Endodermal cell (in vitro differentiated cells): ENCODE data around the gene B4GALT5. TPM values are rescaled to one million over a fixed set of nuclear protein-coding genes. Genes with fewer than 3 reads are reported as not detected.

Source experiments
- DNase-seq: peaks from one replicate; pipeline ENCODE4 v3.0.0-alpha.2; 2017
- H3K27ac ChIP-seq: 2 replicates; pipeline ENCODE4 v1.5.1; 2013; ENCODE audit warnings: mild to moderate bottlenecking, low read depth, low read length, moderate library complexity
- H3K27me3 ChIP-seq: 2 replicates; pipeline ENCODE4 v1.6.1; 2013; ENCODE audit warnings: mild to moderate bottlenecking, low read length, moderate library complexity; ENCODE audit not compliant: insufficient read depth, control insufficient read depth, poor library complexity, severe bottlenecking
- H3K36me3 ChIP-seq: 2 replicates; pipeline ENCODE4 v1.7.0; 2013; ENCODE audit warnings: mild to moderate bottlenecking, low read length, moderate library complexity; ENCODE audit not compliant: control insufficient read depth, insufficient read depth
- H3K4me1 ChIP-seq: one replicate; pipeline ENCODE4 v1.7.0; 2013; ENCODE audit warnings: low read length; ENCODE audit not compliant: control insufficient read depth, insufficient read depth
- H3K4me3 ChIP-seq: 2 replicates; pipeline ENCODE4 v1.5.1; 2013; ENCODE audit warnings: mild to moderate bottlenecking, low read length, moderate library complexity
- H3K9ac ChIP-seq: 2 replicates; pipeline ENCODE4 v1.6.1; 2013; ENCODE audit warnings: mild to moderate bottlenecking, low read length, moderate library complexity; ENCODE audit not compliant: poor library complexity, severe bottlenecking; ENCODE audit errors: extremely low read depth
- H3K9me3 ChIP-seq: 2 replicates; pipeline ENCODE4 v1.6.1; 2013; ENCODE audit warnings: mild to moderate bottlenecking, low read length, moderate library complexity; ENCODE audit not compliant: control insufficient read depth
- H3K27ac Mint-ChIP-seq: 2 replicates; pipeline ENCODE4 v1.8.0; 2020; ENCODE audit warnings: mixed read lengths
- H3K27me3 Mint-ChIP-seq: 2 replicates; pipeline ENCODE4 v1.8.0; 2021; ENCODE audit warnings: mild to moderate bottlenecking, mixed read lengths; ENCODE audit not compliant: insufficient read depth
- H3K36me3 Mint-ChIP-seq: 2 replicates; pipeline ENCODE4 v1.8.0; 2020; ENCODE audit warnings: low read depth, mixed read lengths
- H3K4me1 Mint-ChIP-seq: 2 replicates; pipeline ENCODE4 v1.8.0; 2020; ENCODE audit warnings: mixed read lengths
- H3K4me3 Mint-ChIP-seq: 2 replicates; pipeline ENCODE4 v1.8.0; 2020; ENCODE audit warnings: mild to moderate bottlenecking, moderate library complexity, mixed read lengths
- H3K9me3 Mint-ChIP-seq: 2 replicates; pipeline ENCODE4 v1.8.0; 2020; ENCODE audit warnings: mild to moderate bottlenecking, mixed read lengths
- CTCF ChIP-seq: fragments of 200-600 bp; sonication (generic); conservative IDR thresholded peaks from 2 replicates; pipeline ENCODE4 v1.5.0; 2021; ENCODE audit warnings: antibody characterized with exemption, mild to moderate bottlenecking
- WGBS, 2 experiments: methylation state at CpG; one replicate each; pipeline versions ENCODE4 v1.1.5 to v1.1.7; 2013; ENCODE audit warnings: missing lambda C conversion rate in 2 of 2, mixed read lengths in 1 of 2; ENCODE audit not compliant: insufficient coverage in 1 of 2, insufficient read length in 1 of 2; 5-methylcytosine and 5-hydroxymethylcytosine counted together
- total RNA-seq, 2 donors: library from RNA; stranded (reverse); fragmentation: NEBNext Ultra II Directional in 1 of 2; extraction: Animal tissue kit (Norgen Biotek cat#: 25700) in 1 of 2; gene quantifications; 2 replicates in 1 of 2; 3 replicates in 1 of 2; pipeline ENCODE4 v1.2.1, GENCODE V29; 2021

Gene B4GALT5
- total RNA-seq, 2 donors from 2014 or later = 57.0 to 58.8 TPM

GRCh38 chr20:49699200-49699992, 14.3 kb downstream of the B4GALT5 start:
- Mint-ChIP-seq H3K4me1 (peaks cover 38% of the 10 kb centered on the region), H3K27me3 (no peaks in the 10 kb centered on the region), H3K27ac (peak overlapping the region; percentile 31), H3K4me3 (no peak overlapping the region), H3K9me3 (no peaks in the 10 kb centered on the region), H3K36me3 (peaks cover 3% of the 10 kb centered on the region)
- H3K27me3 ChIP-seq = no peaks in the 10 kb centered on the region
- H3K4me3 ChIP-seq = no peak overlapping the region
- whole genome bisulfite sequencing, 2 experiments = 66 to 82% methylated on average over 2 to 6 of the region's 6 CpGs
- TF ChIP-seq CTCF = no peak
- no peaks in the 10 kb centered on the region for H3K9me3 ChIP-seq
- H3K27ac ChIP-seq = no peak overlapping the region
- DNase-seq = no peak
- H3K9ac ChIP-seq = no peak overlapping the region
- no peaks in the 10 kb centered on the region for H3K4me1 ChIP-seq
- no peaks in the 10 kb centered on the region for H3K36me3 ChIP-seq

- no peaks in the 10 kb centered on the region for H3K4me1 ChIP-seq
- TF ChIP-seq CTCF = no peak
- H3K27ac ChIP-seq = no peak overlapping the region
- H3K9me3 Mint-ChIP-seq = no peaks in the 10 kb centered on the region
- peaks cover 3% of the 10 kb centered on the region for H3K36me3 Mint-ChIP-seq
- H3K4me1 Mint-ChIP-seq = peaks cover 48% of the 10 kb centered on the region
- no peaks in the 10 kb centered on the region for H3K9me3 ChIP-seq
- no peak overlapping the region for H3K9ac ChIP-seq
- WGBS, 2 experiments = 79 to 93% methylated on average over 2 to 5 of the region's 5 CpGs
- H3K27ac Mint-ChIP-seq = peak overlapping the region; percentile 74
- no peak for DNase-seq
- H3K27me3 Mint-ChIP-seq = no peaks in the 10 kb centered on the region
- H3K36me3 ChIP-seq = no peaks in the 10 kb centered on the region
- H3K27me3 ChIP-seq = no peaks in the 10 kb centered on the region
- H3K4me3 Mint-ChIP-seq = no peak overlapping the region
- no peak overlapping the region for H3K4me3 ChIP-seq
Measured at GRCh38 chr20:49698477-49698876, 15.2 kb downstream of the B4GALT5 start.

- H3K27ac Mint-ChIP-seq = no peak overlapping the region
Measured at GRCh38 chr20:49697071-49697470, 16.6 kb downstream of the B4GALT5 start.

More at GRCh38 chr20:49697071-49697470, 16.6 kb downstream of the B4GALT5 start:
- no peak overlapping the region for H3K4me3 ChIP-seq
- H3K36me3 ChIP-seq = no peaks in the 10 kb centered on the region
- H3K27ac ChIP-seq = no peak overlapping the region
- Mint-ChIP-seq H3K4me3 (no peak overlapping the region), H3K4me1 (peaks cover 48% of the 10 kb centered on the region), H3K36me3 (peaks cover 2% of the 10 kb centered on the region), H3K27me3 (no peaks in the 10 kb centered on the region), H3K9me3 (no peaks in the 10 kb centered on the region)
- H3K9me3 ChIP-seq = no peaks in the 10 kb centered on the region
- DNase-seq = no peak
- no peak overlapping the region for H3K9ac ChIP-seq
- no peaks in the 10 kb centered on the region for H3K27me3 ChIP-seq
- TF ChIP-seq CTCF = no peak
- no peaks in the 10 kb centered on the region for H3K4me1 ChIP-seq
- WGBS, 2 experiments = 87 to 93% methylated on average over 3 to 6 of the region's 6 CpGs
